ENCODE data around the gene GFER.

DNA sequence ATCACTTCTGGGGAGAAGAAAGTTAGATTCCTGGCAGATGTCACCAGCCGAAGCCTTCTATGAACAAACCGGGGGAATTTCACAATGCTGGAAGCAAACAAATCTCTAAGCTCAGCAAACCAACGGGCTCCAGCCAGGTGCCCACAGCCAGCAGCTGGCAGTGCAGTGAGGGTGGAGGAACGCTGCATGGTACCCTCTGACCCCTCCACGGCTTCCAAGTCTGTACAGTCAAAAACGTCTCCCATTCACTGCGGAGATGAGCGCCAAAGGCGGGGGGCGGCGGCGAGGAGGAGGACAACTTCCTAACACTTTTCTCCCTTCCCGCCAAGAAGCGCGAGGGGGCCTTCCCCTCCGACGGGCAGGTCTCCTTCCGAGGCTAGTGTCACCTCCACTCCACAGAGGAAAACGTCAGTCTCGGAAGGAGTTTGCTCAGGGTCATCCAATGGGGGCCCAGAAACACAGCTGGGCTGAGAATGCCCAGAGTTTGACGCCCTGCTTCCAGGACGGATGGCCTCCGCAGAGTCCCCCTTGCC is 24.7 kb downstream of the GFER start:
- no peak for TF ChIP-seq POLR2A (IDR thresholded peaks at IDR 0.05)
- TF ChIP-seq, protein P1, sequence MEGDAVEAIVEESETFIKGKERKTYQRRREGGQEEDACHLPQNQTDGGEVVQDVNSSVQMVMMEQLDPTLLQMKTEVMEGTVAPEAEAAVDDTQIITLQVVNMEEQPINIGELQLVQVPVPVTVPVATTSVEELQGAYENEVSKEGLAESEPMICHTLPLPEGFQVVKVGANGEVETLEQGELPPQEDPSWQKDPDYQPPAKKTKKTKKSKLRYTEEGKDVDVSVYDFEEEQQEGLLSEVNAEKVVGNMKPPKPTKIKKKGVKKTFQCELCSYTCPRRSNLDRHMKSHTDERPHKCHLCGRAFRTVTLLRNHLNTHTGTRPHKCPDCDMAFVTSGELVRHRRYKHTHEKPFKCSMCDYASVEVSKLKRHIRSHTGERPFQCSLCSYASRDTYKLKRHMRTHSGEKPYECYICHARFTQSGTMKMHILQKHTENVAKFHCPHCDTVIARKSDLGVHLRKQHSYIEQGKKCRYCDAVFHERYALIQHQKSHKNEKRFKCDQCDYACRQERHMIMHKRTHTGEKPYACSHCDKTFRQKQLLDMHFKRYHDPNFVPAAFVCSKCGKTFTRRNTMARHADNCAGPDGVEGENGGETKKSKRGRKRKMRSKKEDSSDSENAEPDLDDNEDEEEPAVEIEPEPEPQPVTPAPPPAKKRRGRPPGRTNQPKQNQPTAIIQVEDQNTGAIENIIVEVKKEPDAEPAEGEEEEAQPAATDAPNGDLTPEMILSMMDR (IDR thresholded peaks at IDR 0.05) = no peak
- TF ChIP-seq EP300 (IDR thresholded peaks at IDR 0.05) = no peak
- peak; percentile 16 for TF ChIP-seq POLR2AphosphoS5 (IDR thresholded peaks at IDR 0.05)

Measured in gastroesophageal sphincter (tissue), 3 donors.